ENCODE results near the gene PGR. TPM values are rescaled to one million over a fixed set of nuclear protein-coding genes. Genes with fewer than 3 reads are reported as not detected.

Gene PGR
- total RNA-seq: 10 to 100 TPM in 6 of 9 donors, 1 to 10 TPM in 3; 7.8 to 13.9 (median 10.9) TPM
- polyA plus RNA-seq: 1 to 10 TPM; 1.4 to 2.7 TPM
- long read RNA-seq, donor 1, full-length matches to known transcripts: 3 of 8 reads
- long read RNA-seq, donor 1, partial matches to known transcripts: 5 of 8 reads
- long read RNA-seq, donor 1, other reads (novel, unspliced or antisense): 0 of 8 reads
- long read RNA-seq, donor 2, full-length matches to known transcripts: 2 of 6 reads
- long read RNA-seq, donor 2, partial matches to known transcripts: 1 of 6 reads
- long read RNA-seq, donor 2, other reads (novel, unspliced or antisense): 3 of 6 reads
- long read RNA-seq, donor 3, full-length matches to known transcripts: 6 of 17 reads
- long read RNA-seq, donor 3, partial matches to known transcripts: 2 of 17 reads
- long read RNA-seq, donor 3, other reads (novel, unspliced or antisense): 9 of 17 reads

- H3K36me3 ChIP-seq: peaks cover 0 to 3% (median 0%) of the 10 kb centered on the region in 9 donors
- peaks cover 0 to 26% (median 7%) of the 10 kb centered on the region in 12 donors for H3K4me1 ChIP-seq
- peaks cover 0 to 36% (median 0%) of the 10 kb centered on the region in 9 donors for H3K27me3 ChIP-seq
- intact Hi-C loops (cut with DNase I): loop anchor here in 7 of 10 donors (2.0 to 10.0 kb wide), 9 partner anchors 92 to 305 kb away; no protein-coding TSS in a partner anchor
- 0 to 1% (median 1%) methylated on average over 26 to 38 of the region's 38 CpGs for WGBS, 4 donors
- peak in 1 of 2 donors; percentile 39 for TF ChIP-seq POLR2A (IDR thresholded peaks at IDR 0.05)
- TF ChIP-seq, protein P1, sequence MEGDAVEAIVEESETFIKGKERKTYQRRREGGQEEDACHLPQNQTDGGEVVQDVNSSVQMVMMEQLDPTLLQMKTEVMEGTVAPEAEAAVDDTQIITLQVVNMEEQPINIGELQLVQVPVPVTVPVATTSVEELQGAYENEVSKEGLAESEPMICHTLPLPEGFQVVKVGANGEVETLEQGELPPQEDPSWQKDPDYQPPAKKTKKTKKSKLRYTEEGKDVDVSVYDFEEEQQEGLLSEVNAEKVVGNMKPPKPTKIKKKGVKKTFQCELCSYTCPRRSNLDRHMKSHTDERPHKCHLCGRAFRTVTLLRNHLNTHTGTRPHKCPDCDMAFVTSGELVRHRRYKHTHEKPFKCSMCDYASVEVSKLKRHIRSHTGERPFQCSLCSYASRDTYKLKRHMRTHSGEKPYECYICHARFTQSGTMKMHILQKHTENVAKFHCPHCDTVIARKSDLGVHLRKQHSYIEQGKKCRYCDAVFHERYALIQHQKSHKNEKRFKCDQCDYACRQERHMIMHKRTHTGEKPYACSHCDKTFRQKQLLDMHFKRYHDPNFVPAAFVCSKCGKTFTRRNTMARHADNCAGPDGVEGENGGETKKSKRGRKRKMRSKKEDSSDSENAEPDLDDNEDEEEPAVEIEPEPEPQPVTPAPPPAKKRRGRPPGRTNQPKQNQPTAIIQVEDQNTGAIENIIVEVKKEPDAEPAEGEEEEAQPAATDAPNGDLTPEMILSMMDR (IDR thresholded peaks at IDR 0.05): no peak
- peak within 1 kb of the TSS in 10 of 12 donors; percentile 74 to 89 (median 86) for H3K27ac ChIP-seq
- peak; percentile 55 to 71 (median 59) for DNase-seq
- H3K9me3 ChIP-seq: no peaks in the 10 kb centered on the region
- peak; percentile 62 to 74 (median 69) for ATAC-seq
- peak within 1 kb of the TSS; percentile 49 to 94 (median 78) for H3K4me3 ChIP-seq
These were observed at the start of gene PGR for GRCh38 chr11:101129203-101129943. Gene PGR (minus strand): TSS chr11:101129813. CDS start chr11:101129070, 743 bp downstream.

DNA sequence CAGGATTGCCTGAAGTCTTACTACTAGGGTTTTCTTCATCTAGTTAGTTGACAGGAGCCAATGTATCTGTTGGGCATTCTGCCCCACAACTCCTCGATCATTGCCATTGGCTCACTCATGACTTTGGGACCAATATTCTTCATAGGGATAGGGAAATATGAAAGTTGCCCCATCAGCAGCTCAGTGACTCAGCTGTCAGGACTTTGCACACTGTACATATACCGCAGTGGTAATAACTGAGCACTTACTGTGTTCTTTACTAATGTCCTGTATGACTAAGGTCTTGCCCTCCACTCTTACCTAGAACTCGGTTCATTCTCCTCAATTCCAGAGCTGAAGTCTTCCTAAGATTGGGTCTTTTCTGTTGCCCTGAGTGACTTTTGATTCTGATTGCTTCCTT lies 46.8 kb upstream of the PGR start:
- peaks cover 0 to 3% (median 0%) of the 10 kb centered on the region in 9 donors for H3K36me3 ChIP-seq
- intact Hi-C loops (cut with DNase I): no loop called here
- H3K4me1 ChIP-seq: no peaks in the 10 kb centered on the region
- DNase-seq: no peak
- no peak for TF ChIP-seq POLR2A (IDR thresholded peaks at IDR 0.05)
- TF ChIP-seq, protein P1 (IDR thresholded peaks at IDR 0.05): no peak
- ATAC-seq: no peak
- H3K4me3 ChIP-seq: no peak overlapping the region
- H3K27ac ChIP-seq: no peak overlapping the region
- WGBS, 4 donors: 86 to 89% (median 88%) methylated on average over 3 of the region's 3 CpGs
- no peaks in the 10 kb centered on the region for H3K27me3 ChIP-seq
- H3K9me3 ChIP-seq: no peaks in the 10 kb centered on the region

GRCh38 chr11:101169944-101170343 lies 40.3 kb upstream of the PGR start:
- H3K9me3 ChIP-seq: peaks cover 0 to 7% (median 0%) of the 10 kb centered on the region in 12 donors
- TF ChIP-seq, protein P1 (IDR thresholded peaks at IDR 0.05): no peak
- no peak for TF ChIP-seq POLR2A (IDR thresholded peaks at IDR 0.05)
- no peaks in the 10 kb centered on the region for H3K27me3 ChIP-seq
- no peak overlapping the region for H3K27ac ChIP-seq
- H3K4me1 ChIP-seq: no peaks in the 10 kb centered on the region
- intact Hi-C loops (cut with DNase I): no loop called here
- DNase-seq (no peak), ATAC-seq (no peak)
- whole genome bisulfite sequencing, 4 donors: 72 to 85% (median 78%) methylated on average over 2 of the region's 2 CpGs
- no peak overlapping the region for H3K4me3 ChIP-seq
- peaks cover 0 to 3% (median 0%) of the 10 kb centered on the region in 9 donors for H3K36me3 ChIP-seq

DNA sequence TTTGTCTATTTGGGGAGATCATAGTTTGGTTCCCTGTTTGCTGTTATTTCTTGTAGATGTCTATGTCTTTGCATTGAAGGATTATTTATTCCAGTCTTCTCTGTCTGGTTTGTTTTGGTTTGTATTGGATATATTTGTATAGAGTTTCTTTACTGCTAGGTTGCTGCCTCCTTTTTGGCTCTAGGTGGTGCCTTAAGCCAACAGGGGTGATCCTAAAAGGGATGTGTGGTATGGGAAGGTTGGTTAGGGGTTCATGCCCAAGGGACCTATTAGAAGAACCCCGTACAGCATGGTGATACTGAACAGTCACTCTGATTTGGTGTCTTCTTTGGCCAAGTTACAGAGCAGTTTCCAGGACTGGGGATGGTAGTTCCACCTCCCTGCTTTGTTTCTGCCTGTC lies 36.4 kb upstream of the PGR start:
- ATAC-seq (no peak), DNase-seq (no peak)
- 50 to 78% (median 76%) methylated on average over 1 of the region's 1 CpG for WGBS, 4 donors
- H3K36me3 ChIP-seq: peaks cover 0 to 4% (median 0%) of the 10 kb centered on the region in 9 donors
- H3K27ac ChIP-seq: no peak overlapping the region
- no peak for TF ChIP-seq POLR2A (IDR thresholded peaks at IDR 0.05)
- TF ChIP-seq, protein P1 (IDR thresholded peaks at IDR 0.05): no peak
- H3K9me3 ChIP-seq: peaks cover 0 to 17% (median 0%) of the 10 kb centered on the region in 12 donors
- intact Hi-C loops (cut with DNase I): no loop called here
- H3K4me3 ChIP-seq: no peak overlapping the region
- no peaks in the 10 kb centered on the region for H3K27me3 ChIP-seq
- no peaks in the 10 kb centered on the region for H3K4me1 ChIP-seq
